ENCODE measurements around the gene ACRBP.

ACRBP gene

GRCh38 chr12:6647083-6647604 lies at the start of gene ACRBP:
ACRBP (minus strand) TSS chr12:6647432; CDS start chr12:6647366, 66 bp downstream.
- in situ Hi-C loops (cut with MboI; ENCODE audit: low sequenced_read_pairs): no loop called here

GRCh38 chr12:6695313-6696045 lies 48.2 kb upstream of the ACRBP start:
- in situ Hi-C loops (cut with MboI; ENCODE audit: low sequenced_read_pairs): no loop called here

GRCh38 chr12:6694701-6695100 lies 47.5 kb upstream of the ACRBP start:
- in situ Hi-C loops (cut with MboI; ENCODE audit: low sequenced_read_pairs): no loop called here

GRCh38 chr12:6693832-6694355 lies 46.7 kb upstream of the ACRBP start:
- in situ Hi-C loops (cut with MboI; ENCODE audit: low sequenced_read_pairs): no loop called here

GRCh38 chr12:6692888-6693287 lies 45.7 kb upstream of the ACRBP start:
- in situ Hi-C loops (cut with MboI; ENCODE audit: low sequenced_read_pairs): no loop called here

GRCh38 chr12:6691473-6691872 lies 44.2 kb upstream of the ACRBP start:
- in situ Hi-C loops (cut with MboI; ENCODE audit: low sequenced_read_pairs): no loop called here

- in situ Hi-C loops (cut with MboI; ENCODE audit: low sequenced_read_pairs): no loop called here
These were observed 42.0 kb upstream of the ACRBP start, which contains the start of gene ZNF384 for GRCh38 chr12:6688999-6689882. ZNF384 (minus strand) TSS chr12:6689375; CDS start chr12:6679520, 9,855 bp downstream.

GRCh38 chr12:6688543-6688998 lies 41.3 kb upstream of the ACRBP start:
- in situ Hi-C loops (cut with MboI; ENCODE audit: low sequenced_read_pairs): no loop called here

GRCh38 chr12:6685814-6686213 lies 38.6 kb upstream of the ACRBP start:
- in situ Hi-C loops (cut with MboI; ENCODE audit: low sequenced_read_pairs): no loop called here

- in situ Hi-C loops (cut with MboI; ENCODE audit: low sequenced_read_pairs): no loop called here
These were observed 37.4 kb upstream of the ACRBP start for GRCh38 chr12:6684609-6685008.

- in situ Hi-C loops (cut with MboI; ENCODE audit: low sequenced_read_pairs): no loop called here
These were observed 29.7 kb upstream of the ACRBP start for GRCh38 chr12:6676962-6677361.

- in situ Hi-C loops (cut with MboI; ENCODE audit: low sequenced_read_pairs): no loop called here
These were observed 24.9 kb upstream of the ACRBP start for GRCh38 chr12:6672143-6672542.

GRCh38 chr12:6667559-6668210 lies 20.5 kb upstream of the ACRBP start:
- in situ Hi-C loops (cut with MboI; ENCODE audit: low sequenced_read_pairs): no loop called here

- in situ Hi-C loops (cut with MboI; ENCODE audit: low sequenced_read_pairs): no loop called here
These were observed 19.0 kb upstream of the ACRBP start for GRCh38 chr12:6666211-6666610.

GRCh38 chr12:6664902-6665301 lies 17.7 kb upstream of the ACRBP start:
- in situ Hi-C loops (cut with MboI; ENCODE audit: low sequenced_read_pairs): no loop called here

- in situ Hi-C loops (cut with MboI; ENCODE audit: low sequenced_read_pairs): no loop called here
These were observed 15.9 kb upstream of the ACRBP start, which contains the start of gene ING4 for GRCh38 chr12:6662906-6663742. ING4 (minus strand) TSS chr12:6663119; CDS start chr12:6663101, 18 bp downstream.

GRCh38 chr12:6662602-6662905 lies 15.3 kb upstream of the ACRBP start:
- in situ Hi-C loops (cut with MboI; ENCODE audit: low sequenced_read_pairs): no loop called here

- in situ Hi-C loops (cut with MboI; ENCODE audit: low sequenced_read_pairs): no loop called here
These were observed 6.8 kb upstream of the ACRBP start for GRCh38 chr12:6653987-6654386.

- in situ Hi-C loops (cut with MboI; ENCODE audit: low sequenced_read_pairs): no loop called here
These were observed 6.1 kb upstream of the ACRBP start for GRCh38 chr12:6653342-6653741.

- in situ Hi-C loops (cut with MboI; ENCODE audit: low sequenced_read_pairs): no loop called here
These were observed 5.2 kb upstream of the ACRBP start for GRCh38 chr12:6652391-6652790.

All from hTERT RPE-1 (cell line).